SU-DHL-6 (cell line): Measurements from ENCODE around the gene F2R.

ENCODE experiments used
- EZH2phosphoT487 ChIP-seq: fragments of 200-600 bp; sonication (generic), shearing (Covaris generic); conservative IDR thresholded peaks from 2 replicates; pipeline ENCODE4 v1.6.1; 2018; ENCODE audit warnings: mild to moderate bottlenecking, antibody characterized with exemption, low read length, moderate library complexity, mixed read lengths
- TF ChIP-seq, protein P1 (sequence below): fragments of 200-600 bp; sonication (generic); IDR thresholded peaks from one replicate; pipeline ENCODE4 v1.5.1; 2017; ENCODE audit warnings: antibody characterized with exemption, mild to moderate bottlenecking, low read length, moderate library complexity; ENCODE audit not compliant: insufficient read depth, poor library complexity, severe bottlenecking

DNA sequence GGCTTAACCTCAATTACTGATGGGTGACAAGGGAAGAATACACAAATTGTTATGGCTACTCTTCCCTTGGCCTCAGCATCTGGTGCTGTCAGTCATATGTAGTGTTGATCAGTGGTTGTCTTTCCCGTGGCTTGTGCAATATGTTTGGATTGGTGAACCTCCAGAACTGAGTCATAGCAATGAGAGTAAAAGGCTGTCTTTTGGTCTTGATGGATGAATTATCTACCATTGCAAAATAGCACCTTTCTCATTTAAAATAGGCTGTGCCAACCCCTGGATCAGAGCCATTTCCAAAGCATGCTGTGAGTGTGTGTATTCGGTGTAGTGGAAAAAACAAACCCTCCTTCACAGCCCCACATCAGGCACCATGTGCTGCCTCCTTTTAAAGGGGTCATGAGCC, 14.6 kb upstream of the F2R start:
- TF ChIP-seq, protein P1, sequence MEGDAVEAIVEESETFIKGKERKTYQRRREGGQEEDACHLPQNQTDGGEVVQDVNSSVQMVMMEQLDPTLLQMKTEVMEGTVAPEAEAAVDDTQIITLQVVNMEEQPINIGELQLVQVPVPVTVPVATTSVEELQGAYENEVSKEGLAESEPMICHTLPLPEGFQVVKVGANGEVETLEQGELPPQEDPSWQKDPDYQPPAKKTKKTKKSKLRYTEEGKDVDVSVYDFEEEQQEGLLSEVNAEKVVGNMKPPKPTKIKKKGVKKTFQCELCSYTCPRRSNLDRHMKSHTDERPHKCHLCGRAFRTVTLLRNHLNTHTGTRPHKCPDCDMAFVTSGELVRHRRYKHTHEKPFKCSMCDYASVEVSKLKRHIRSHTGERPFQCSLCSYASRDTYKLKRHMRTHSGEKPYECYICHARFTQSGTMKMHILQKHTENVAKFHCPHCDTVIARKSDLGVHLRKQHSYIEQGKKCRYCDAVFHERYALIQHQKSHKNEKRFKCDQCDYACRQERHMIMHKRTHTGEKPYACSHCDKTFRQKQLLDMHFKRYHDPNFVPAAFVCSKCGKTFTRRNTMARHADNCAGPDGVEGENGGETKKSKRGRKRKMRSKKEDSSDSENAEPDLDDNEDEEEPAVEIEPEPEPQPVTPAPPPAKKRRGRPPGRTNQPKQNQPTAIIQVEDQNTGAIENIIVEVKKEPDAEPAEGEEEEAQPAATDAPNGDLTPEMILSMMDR = no peak
- no peak for TF ChIP-seq EZH2phosphoT487
